WTC11 (cell line): ENCODE measurements around the gene RTP3.

Experiments
- CREB1 ChIP-seq: sonication (generic); formaldehyde crosslinking; IDR thresholded peaks from 2 replicates; pipeline ENCODE4 v1.8.0; 2023; ENCODE audit warnings: mild to moderate bottlenecking, missing genetic modification reagents
- CTCF ChIP-seq: fragments of 200-600 bp; IDR thresholded peaks from 2 replicates; pipeline ENCODE4 v1.8.0; 2022; ENCODE audit warnings: antibody characterized with exemption
- ELF4 ChIP-seq: sonication (generic); formaldehyde crosslinking; IDR thresholded peaks from 2 replicates; pipeline ENCODE4 v1.8.1; 2022; ENCODE audit warnings: low read depth, mild to moderate bottlenecking, moderate library complexity, missing genetic modification reagents
- MXD4 ChIP-seq: fragments of 250-450 bp; sonication (Bioruptor Pico); IDR thresholded peaks from 2 replicates; pipeline ENCODE4 v1.8.0; 2021; ENCODE audit warnings: mild to moderate bottlenecking, moderate library complexity, borderline replicate concordance
- NFE2L1 ChIP-seq: sonication (generic); formaldehyde crosslinking; IDR thresholded peaks from 2 replicates; pipeline ENCODE4 v1.8.1; 2023; ENCODE audit warnings: missing genetic modification reagents
- NR3C1 ChIP-seq: sonication (generic); formaldehyde crosslinking; conservative IDR thresholded peaks from 2 replicates; pipeline ENCODE4 v1.8.1; 2023; ENCODE audit warnings: low read depth, mild to moderate bottlenecking, missing genetic modification reagents
- TCF7 ChIP-seq: sonication (generic); formaldehyde crosslinking; IDR thresholded peaks from 2 replicates; pipeline ENCODE4 v1.8.0; 2022; ENCODE audit warnings: mild to moderate bottlenecking, low read depth, missing genetic modification reagents, moderate library complexity
- TEAD4 ChIP-seq: sonication (generic); formaldehyde crosslinking; IDR thresholded peaks from 2 replicates; pipeline ENCODE4 v1.8.0; 2022; ENCODE audit warnings: mild to moderate bottlenecking, missing genetic modification reagents
- TF ChIP-seq, protein P1 (sequence below): sonication (generic); formaldehyde crosslinking; IDR thresholded peaks from 2 replicates; pipeline ENCODE4 v1.8.1; 2023; ENCODE audit warnings: mild to moderate bottlenecking, missing genetic modification reagents, moderate library complexity
- TF ChIP-seq, protein P2 (sequence below): sonication (generic); formaldehyde crosslinking; IDR thresholded peaks from 2 replicates; pipeline ENCODE4 v1.8.0; 2022; ENCODE audit warnings: mild to moderate bottlenecking, missing genetic modification reagents

- TF ChIP-seq, protein P1, sequence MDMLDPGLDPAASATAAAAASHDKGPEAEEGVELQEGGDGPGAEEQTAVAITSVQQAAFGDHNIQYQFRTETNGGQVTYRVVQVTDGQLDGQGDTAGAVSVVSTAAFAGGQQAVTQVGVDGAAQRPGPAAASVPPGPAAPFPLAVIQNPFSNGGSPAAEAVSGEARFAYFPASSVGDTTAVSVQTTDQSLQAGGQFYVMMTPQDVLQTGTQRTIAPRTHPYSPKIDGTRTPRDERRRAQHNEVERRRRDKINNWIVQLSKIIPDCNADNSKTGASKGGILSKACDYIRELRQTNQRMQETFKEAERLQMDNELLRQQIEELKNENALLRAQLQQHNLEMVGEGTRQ (CRISPR knock-in tag), result no peak
- TF ChIP-seq, protein P2, sequence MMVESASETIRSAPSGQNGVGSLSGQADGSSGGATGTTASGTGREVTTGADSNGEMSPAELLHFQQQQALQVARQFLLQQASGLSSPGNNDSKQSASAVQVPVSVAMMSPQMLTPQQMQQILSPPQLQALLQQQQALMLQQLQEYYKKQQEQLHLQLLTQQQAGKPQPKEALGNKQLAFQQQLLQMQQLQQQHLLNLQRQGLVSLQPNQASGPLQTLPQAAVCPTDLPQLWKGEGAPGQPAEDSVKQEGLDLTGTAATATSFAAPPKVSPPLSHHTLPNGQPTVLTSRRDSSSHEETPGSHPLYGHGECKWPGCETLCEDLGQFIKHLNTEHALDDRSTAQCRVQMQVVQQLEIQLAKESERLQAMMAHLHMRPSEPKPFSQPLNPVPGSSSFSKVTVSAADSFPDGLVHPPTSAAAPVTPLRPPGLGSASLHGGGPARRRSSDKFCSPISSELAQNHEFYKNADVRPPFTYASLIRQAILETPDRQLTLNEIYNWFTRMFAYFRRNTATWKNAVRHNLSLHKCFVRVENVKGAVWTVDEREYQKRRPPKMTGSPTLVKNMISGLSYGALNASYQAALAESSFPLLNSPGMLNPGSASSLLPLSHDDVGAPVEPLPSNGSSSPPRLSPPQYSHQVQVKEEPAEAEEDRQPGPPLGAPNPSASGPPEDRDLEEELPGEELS, result no peak
- TF ChIP-seq CTCF, result no peak
- no peak for TF ChIP-seq TCF7 (CRISPR knock-in tag)
- no peak for TF ChIP-seq MXD4 (CRISPR knock-in tag)
- no peak for TF ChIP-seq TEAD4 (CRISPR knock-in tag)
- no peak for TF ChIP-seq NR3C1 (CRISPR knock-in tag)
- TF ChIP-seq CREB1 (CRISPR knock-in tag), result no peak
- TF ChIP-seq ELF4 (CRISPR knock-in tag), result no peak
- TF ChIP-seq NFE2L1 (CRISPR knock-in tag), result no peak
Measured at GRCh38 chr3:46489381-46489780, 8.4 kb upstream of the RTP3 start.
